Stimulated activated CD8-positive, alpha-beta memory T cell treated with anti-CD3 and anti-CD28 coated beads, Interleukin-2, amount 100 ng/mL, for 1 hour (primary cell): ENCODE measurements around the gene EPN2.
"Not testable (repeated sequence)": the region's sequence is repeated elsewhere in the genome, so short reads cannot be mapped to it uniquely, and the experiment has no call there.

Source experiments
- DNase-seq, 2 donors: peaks; one replicate each; pipeline ENCODE4 v3.0.0-alpha.2; 2020; ENCODE audit warnings: low read depth in 2 of 2

EPN2 gene

DNA sequence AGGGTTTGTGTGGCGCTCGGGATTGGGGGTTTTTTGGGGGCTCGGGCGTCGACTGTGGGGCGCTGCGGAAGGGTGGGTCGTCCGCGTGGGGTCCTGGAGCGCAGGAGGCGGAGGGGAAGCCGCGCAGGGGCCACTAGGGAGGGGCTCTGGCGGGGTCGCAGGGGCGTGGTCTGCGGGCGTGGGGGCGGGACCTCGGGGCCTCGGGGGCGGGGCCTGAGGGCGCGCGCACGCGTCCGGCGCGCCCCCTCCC, at the start of gene EPN2:
Gene EPN2 (plus strand): TSS at position 228 of the 250 bp plus-strand sequence. CDS start 45,754 bp downstream, outside the sequence.
- peak in 1 of 2 donors; percentile 33 for DNase-seq

DNA sequence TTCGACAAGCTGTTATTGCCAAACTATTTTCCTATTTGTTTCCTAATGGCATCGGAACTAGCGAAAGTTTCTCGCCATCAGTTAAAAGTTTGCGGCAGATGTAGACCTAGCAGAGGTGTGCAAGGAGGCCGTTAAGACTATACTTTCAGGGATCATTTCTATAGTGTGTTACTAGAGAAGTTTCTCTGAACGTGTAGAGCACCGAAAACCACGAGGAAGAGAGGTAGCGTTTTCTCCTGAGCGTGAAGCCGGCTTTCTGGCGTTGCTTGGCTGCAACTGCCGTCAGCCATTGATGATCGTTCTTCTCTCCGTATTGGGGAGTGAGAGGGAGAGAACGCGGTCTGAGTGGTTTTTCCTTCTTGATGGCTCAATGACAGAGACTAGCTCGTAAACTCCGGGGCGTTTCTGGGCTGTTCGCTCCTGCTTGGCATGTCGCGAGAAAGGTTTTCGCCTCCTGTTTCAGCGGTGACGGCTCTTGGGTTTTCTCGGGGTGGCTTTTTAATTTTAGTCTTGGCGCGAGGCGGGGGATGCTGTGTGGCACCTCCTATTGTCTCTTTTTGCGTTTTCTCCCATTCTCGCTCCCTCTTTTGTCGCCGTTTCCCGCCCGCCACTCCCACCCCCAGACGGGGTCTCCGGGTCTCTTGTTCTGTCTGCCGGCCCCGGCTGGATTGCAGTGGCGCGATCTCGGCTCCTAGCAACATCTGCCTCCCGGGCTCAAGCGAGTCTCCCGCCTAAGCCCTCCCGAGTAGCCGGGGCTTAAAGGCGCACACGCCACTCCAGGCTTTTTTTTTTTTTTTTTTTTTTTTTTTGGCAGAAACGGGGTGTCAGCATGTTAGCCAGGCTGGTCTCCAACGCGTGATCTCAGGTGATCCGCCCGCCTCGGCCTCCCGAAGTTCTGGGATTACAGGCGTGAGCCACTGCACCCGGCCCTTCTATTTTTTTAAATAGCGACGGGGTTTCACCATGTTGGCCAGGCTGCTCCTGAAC, 49.0 kb upstream of the EPN2 start:
- not testable (repeated sequence) for DNase-seq

DNA sequence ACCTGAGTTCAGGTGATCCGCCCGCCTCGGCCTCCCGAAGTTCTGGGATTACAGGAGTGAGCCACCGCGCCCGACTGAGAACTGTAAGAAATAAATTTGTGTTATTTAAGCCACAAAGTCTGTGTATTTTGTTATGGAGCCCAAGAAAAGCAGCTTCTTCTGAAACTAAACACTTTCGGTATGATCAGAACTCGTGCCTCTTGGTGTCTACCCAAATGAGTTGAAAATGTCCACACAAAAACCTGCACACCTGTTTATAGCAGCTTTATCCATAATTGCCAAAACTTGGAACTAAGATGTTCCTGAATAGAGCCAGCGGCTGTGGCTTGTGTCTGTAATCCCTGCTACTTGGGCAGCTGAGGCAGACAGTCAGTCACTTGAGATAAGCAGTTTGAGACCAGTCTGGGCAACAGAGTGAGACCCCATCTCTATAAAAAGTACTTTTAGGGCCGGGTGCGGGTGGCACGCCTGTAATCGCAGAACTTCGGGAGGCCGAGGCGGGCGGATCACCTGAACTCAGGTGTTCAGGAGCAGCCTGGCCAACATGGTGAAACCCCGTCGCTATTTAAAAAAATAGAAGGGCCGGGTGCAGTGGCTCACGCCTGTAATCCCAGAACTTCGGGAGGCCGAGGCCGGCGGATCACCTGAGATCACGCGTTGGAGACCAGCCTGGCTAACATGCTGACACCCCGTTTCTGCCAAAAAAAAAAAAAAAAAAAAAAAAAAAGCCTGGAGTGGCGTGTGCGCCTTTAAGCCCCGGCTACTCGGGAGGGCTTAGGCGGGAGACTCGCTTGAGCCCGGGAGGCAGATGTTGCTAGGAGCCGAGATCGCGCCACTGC, 48.1 kb upstream of the EPN2 start:
- not testable (repeated sequence) for DNase-seq

DNA sequence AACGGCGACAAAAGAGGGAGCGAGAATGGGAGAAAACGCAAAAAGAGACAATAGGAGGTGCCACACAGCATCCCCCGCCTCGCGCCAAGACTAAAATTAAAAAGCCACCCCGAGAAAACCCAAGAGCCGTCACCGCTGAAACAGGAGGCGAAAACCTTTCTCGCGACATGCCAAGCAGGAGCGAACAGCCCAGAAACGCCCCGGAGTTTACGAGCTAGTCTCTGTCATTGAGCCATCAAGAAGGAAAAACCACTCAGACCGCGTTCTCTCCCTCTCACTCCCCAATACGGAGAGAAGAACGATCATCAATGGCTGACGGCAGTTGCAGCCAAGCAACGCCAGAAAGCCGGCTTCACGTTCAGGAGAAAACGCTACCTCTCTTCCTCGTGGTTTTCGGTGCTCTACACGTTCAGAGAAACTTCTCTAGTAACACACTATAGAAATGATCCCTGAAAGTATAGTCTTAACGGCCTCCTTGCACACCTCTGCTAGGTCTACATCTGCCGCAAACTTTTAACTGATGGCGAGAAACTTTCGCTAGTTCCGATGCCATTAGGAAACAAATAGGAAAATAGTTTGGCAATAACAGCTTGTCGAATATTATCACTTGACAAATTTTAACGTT, 47.3 kb upstream of the EPN2 start:
- not testable (repeated sequence) for DNase-seq

DNA sequence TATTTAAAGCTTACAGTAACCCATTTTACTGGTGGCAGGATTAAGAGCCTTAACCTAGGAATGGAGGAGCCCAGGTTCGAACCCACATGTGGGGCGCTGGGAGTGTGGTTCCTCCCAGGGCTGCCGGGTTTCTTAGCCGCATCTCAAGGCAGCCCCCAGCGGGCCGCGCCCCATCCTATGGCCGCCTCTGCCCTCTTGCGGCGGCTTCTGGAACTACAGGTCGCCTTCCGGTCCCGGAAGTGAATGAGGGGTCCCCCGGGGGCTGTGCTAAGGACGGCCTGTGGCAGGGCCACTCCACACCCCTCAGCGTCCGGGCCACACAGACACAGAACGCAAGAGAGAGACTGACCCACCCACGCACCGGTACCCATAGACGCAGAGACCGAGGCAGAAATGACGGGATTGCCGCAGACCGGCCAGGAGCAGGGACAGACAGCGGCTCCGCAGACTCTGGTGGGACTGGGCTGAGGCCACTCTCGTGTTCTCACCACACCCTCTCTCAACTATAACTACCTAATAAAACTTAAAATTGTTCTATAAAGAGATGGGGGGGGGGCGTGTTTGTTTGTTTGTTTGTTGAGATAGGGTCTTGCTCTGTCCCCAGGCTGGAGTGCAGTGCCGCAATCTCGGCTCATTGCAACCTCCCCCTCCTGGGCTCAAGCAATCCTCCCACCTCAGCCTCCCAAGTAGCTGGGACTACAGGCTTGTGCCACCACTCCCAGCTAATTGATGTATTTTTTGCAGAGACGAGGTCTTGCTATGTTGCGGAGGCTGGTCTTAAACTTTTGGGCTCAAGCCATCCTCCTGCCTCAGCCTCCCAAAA, 40.6 kb upstream of the EPN2 start:
- not testable (repeated sequence) for DNase-seq

DNA sequence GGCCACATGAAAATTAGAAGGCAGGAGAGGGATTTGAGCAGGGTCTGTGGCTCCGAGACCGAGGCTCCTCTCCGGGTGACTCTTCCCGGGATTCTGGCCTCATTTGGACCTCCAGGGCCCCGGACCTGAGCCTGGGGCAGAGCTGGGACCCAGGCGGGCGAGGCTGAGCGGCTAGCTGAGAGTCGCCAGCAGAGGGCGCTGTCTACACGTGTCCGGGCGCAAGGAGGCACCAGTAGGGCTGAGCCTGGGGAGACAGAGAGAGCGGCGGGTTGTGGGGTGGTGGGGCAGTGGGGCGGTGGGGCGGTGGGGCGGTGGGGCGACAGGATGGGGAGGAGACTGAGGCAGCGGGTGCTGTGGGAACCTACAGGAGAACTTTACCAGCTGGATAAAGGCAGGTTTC, 34.7 kb upstream of the EPN2 start:
- DNase-seq: not testable (repeated sequence)

DNA sequence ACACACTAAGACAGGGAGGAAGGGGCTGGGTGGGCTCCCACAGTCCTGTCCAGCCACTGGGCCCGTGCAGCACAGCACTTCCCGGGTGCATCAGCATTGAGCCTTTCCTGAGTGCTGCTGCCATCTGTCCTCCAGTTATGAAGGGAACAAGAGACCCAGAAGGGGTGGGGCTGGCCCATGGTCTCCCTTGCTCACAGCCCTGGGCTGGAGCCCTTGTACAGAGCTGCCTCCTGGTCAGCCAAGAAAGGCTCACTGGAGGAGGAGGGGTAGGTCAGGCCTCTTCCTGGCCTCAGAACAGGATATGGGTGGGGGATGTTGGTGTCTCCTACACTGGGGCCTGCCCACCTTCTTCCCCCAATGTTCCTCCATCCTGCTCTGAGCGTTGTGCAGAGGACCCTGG, 33.7 kb upstream of the EPN2 start:
- not testable (repeated sequence) for DNase-seq

DNA sequence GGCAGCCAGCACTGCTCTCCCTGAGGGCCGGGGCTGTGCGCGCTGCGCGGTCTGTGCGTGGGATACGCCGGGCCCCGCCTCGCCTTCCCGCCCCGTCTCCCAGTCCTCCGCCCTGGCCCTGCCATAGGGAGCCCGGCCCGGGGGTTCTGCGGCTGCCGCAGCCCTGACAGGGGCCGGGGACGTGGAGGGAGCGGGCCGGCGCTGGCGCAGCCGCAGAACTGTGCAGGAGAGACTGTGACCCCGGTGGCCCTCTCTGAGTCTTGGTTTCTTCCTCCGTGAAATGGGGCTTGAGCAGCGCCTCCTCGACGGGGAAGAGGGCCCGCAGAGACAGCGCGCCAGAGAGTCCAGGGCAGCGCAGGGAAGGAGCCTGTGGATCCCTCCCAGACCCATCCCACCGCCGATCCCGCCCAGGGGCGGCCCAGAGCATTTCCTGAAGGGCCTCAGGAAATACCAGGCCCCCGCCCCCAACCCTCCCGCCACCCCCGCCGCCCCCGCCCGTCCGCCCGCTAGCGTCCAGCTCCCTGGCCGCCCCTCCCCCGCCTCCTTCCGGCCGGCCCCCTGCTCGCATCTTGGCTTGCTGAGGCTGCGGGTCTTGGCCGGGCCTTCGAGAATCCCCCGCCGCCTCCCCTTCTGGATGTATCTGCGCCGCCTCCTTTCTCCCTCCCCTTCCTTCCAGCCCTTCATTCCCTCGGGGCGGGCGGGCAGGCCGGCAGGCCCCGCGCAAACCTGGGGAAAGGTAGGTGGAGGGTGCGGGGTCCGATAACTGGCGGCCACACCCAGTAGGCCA, 21.9 kb upstream of the EPN2 start:
- DNase-seq: not testable (repeated sequence)

DNA sequence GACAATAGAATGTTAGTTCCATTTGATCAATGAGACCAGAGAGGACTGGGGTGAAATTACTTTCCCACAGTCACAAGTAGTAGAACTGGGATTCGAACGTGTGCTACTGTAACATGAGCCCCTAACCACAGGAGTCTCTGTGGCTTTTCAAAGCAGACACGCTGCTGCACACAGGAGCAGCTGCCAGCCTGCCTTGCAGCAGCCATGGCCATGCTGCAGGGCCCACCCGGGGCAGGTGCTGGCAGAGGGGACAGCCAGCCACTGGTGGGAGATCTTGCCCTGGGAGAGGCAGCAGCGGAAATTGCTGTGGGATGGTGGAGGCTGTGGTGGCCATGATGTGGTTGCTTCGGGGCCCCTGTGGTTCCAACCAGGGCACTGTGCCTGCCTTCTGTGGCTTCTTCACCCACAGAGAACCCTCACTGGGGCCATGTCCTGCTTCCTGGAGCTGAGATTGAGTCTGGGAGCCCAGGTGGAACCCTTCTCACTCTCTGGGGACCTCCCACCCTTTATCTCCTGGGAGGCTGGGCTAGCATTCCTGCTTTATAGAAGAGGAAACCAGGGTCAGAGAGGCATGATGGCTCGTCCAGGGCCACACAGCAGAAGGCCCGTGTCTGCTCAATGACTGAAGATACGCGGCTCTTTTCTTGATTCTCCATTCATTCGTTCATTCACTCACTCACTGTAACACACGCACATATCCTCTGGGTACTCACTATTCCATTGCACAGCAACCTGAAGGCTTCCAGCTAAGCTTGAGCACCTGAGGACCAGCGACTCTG, 20.8 kb upstream of the EPN2 start:
- DNase-seq: not testable (repeated sequence)

DNA sequence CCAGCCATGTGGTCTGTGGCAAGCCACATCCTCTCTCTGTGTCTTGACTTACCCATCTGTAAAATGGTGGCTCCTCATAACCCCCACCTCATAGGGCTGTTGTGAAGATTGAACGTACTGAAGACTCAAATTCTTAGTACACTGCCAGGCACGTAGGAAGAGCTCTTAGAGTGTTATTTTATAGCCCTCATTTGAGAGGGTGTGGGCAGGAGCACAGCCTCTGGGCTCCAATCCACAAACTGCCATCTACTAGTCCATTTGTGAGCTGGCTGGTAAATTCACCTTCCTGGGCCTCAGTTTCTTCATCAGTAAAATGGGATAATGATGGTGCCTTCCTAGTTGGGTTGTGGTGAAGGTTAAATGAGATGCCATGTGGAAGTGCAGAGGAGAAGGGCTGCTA, 18.3 kb upstream of the EPN2 start:
- DNase-seq: not testable (repeated sequence)

DNA sequence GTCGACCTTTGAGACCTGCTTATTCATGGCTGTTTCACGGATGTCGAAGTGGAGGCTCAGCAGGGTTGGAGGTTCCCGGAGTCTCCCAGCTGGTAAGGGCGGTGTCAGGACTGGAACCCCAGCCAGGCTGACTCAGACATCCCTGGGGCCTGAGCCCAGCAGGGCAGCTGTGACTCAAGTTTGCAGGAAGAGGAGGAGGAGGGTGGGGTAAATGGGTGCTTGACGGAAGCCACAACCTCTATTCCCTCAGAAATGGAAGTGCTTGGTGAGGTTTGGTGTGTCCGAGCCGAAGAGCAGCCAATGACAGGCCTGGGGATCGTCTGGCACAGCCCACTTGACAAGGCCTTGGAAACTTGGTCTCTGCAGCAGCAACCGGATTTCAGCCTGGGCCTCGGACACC, 17.8 kb upstream of the EPN2 start:
- not testable (repeated sequence) for DNase-seq

DNA sequence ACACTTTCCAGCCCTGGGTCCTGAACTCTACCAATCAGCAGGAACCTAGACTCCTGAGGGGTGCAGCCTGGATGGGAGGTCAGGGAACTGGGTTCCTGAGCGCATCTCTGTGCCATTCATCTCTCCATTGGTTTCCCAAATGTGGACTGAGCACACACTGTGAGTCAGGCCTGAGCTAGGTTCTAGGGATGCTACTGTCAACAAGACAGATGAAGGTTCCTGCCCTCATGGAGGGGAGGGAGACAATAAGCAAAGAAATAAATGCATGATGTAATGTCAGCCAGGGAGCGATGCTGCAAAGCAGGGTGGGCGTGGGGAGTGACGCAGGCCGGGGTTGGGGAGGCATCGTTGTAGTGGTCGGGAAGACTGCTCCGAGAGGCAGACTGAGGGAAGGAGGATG, 17.0 kb upstream of the EPN2 start:
- DNase-seq: not testable (repeated sequence)

DNA sequence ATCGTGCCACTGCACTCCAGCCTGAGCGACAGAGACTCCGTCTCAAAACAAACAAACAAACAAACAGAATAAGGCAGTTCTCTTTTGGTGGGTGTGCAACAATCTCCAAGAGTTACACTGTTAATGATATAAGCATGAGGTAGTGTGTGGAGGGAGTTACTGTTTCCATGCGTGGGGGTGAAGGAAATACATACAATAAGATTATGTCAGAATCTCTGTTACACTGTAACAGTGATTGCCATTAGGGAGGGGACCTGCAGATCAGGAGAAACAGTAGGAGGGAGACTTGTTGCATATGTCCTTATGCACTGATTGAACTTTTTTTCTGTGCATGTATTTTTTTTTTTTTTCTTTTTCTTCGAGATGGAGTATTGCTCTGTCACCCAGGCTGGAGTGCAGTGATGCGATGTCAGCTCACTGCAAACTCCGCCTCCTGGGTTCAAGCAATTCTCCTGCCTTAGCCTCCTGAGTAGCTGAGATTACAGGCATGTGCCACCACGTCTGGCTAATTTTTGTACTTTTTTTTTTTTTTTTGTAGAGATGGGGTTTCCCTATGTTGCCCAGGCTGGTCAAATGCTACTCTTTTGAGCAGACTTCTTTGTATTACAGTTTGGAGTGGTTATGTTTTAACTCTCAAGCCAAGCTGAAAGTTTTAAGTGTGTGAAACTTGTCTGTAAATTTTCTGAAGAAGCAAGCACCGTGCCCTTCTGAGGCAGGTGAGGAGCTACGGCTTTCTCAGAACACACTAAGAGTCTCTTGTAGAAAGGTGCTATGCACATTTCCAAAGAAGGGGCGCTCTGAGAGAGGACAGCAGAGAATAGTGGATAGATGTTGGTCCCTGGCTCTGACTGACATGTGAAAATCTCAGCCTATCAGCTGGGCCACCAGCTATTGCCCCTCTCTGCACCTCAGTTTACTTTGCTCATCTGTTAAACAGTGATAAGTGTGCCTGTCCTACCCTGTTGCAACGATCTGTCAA, 10.3 kb upstream of the EPN2 start:
- DNase-seq: not testable (repeated sequence)

DNA sequence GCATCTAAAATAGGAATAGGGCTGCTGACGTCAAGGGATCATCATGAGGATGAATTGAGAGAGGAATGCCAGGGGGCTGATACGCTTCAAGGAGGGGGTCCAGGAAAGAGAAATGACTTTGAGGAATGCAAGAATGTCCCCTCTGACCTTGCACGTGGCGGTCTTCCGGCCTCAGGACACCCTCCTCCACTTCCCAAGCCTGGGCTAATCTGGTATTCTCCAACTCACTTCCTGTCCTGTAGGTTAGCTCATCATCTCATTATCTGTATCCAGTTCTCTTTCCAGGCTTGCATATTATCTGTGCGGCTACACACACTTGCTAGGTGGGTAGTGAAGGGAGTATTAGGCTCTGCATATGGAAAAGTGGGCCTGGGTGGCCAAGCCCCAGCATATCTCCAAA, 2.5 kb upstream of the EPN2 start:
- DNase-seq: not testable (repeated sequence)

DNA sequence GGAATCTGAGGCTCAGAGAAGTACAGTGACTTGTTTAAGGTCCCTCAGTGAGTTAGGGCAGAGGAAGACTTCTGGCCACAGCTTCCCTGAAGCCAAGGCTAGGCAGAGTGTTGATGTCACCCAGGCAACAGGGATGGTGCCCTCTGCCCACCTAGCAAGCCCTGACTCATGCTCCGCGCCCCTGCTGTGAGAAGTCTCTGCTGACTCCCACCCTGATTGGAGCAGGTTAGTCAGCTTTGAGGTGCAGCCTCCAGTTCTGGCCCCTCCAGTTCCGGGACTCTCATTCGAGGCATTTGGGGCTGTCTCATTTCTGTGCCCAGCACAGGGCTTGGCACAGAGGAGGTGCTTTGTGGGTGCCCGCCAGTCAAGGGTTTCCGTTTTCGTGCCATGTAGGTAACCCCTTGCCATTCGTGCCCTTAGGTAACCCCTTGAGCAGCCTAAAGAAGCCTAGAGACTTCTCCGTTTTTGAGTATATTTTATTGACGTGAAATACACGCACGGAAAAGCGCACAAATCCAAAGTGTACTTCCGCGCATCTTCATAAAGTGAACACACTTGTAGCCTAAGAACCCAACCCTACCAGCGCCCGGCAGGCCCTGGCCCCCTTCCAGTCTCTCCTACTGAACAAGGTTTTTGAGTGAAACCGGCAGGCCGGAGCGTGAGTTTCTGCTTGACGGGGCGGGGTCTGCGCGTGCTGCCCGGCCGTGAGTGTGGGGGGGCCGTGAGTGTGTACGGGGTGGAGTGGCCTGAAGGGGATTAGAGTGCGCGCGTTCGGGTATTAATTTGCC, 621 bp upstream of the EPN2 start:
- not testable (repeated sequence) for DNase-seq

DNA sequence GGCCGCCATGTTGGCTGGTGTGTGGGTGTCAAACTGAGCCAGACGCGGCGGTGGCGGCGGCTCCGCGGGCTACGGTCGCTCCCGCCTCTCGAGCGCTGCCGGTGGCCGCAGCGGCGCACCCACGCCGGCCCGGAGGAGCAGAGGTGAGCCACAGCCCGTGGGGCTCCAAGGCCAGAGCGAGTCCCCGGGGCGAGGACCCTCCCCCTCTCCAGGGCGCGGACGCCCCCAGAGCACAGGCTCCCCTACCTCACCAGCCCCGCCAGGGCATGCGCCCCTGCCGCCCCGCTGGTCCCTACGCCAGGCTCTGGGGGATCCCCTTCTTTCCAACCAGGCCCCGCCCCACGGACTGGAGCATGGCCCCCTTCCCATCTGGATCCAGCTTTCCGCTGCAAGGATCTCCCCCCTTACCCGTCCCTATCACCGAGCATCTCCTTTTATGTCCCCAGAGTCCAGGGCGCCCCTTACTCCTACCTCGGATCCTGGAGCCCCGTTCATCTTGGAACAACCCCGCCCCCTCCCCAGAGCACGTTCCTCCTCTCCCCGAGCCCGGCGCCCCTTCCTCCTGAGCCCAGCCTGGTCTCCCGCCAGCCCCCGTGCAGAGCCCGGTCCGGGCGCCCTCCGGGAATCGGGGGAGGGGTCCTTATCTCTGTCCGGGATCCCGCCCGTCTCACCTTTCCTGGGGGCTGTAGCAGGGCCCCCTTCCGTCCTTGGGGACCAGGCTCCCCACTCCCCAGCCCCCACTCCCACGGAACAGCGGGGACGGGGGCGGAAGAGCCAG, 412 bp downstream of the EPN2 start:
- DNase-seq: no peak

DNA sequence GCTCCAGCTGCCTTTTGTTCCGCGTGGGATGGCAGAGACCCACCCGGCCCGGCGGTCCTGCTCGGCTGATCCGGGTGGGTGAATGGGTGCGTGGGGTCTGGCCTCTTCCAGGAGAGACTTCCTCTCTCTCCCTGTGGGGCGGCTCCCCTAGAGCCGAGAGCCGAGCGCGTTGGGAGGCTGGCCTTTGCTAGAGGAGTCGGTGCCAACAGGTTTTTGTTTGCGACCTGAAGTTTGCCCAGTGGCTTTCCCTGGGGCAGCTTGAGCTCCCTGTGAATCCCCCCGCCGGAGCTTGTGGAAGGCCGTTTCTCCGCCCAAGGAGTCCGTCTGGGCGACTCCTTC, 970 bp downstream of the EPN2 start:
- DNase-seq: no peak
